K562 (cell line): ENCODE results near the gene TBC1D3I. TPM values are rescaled to one million over a fixed set of nuclear protein-coding genes. Genes with fewer than 3 reads are reported as not detected.
"Not testable (repeated sequence)": the region's sequence is repeated elsewhere in the genome, so short reads cannot be mapped to it uniquely, and the experiment has no call there.

Source experiments
- ATAC-seq: fragments of 200-7000 bp; cut with Tn5 transposase; 3 replicates; pipeline ENCODE4 v1.9.1; 2020; ENCODE audit warnings: moderate library complexity
- BruUV-seq: library from RNA; stranded (reverse); fragments of 400-500 nt; replicated peaks from 2 replicates; lab custom pipeline; 2021; lab: Mats Ljungman, UMichigan
- CTCF ChIA-PET: fragments of 300-600 bp; formaldehyde crosslinking; extraction: SDS; loops from one replicate; lab custom pipeline; 2021; ENCODE audit warnings: low intra/inter-chr PET ratio; lab: Yijun Ruan, JAX
- POLR2A ChIA-PET: fragments of 300-600, 350-650 bp; sonication (Branson Sonifier 250); formaldehyde crosslinking; extraction: SDS; loops from one replicate; lab custom pipeline; 2021; ENCODE audit warnings: antibody characterized with exemption, inconsistent platforms; lab: Yijun Ruan, JAX
- DNase-seq, 4 experiments: peaks; one replicate each; pipeline versions ENCODE4 v3.0.0 to v3.0.0-alpha.2; 2011 to 2018; ENCODE audit warnings: low spot score in 3 of 4, mixed read lengths in 3 of 4; ENCODE audit errors: extremely low read depth in 1 of 4
- FAIRE-seq: peaks from 2 replicates; lab custom pipeline; 2011; peaks lifted over from hg19 to GRCh38; lab: Jason Lieb, UNC
- H2AFZ ChIP-seq: 2 replicates; pipeline ENCODE4 v1.6.0; 2011; ENCODE audit warnings: low read depth, low read length, control low read depth, inconsistent platforms
- H3K27ac ChIP-seq: fragments of 200-600 bp; 3 replicates; pipeline ENCODE4 v1.8.0; 2011; ENCODE audit warnings: low read depth, mild to moderate bottlenecking, control low read depth, inconsistent platforms, low read length, moderate library complexity, mixed read lengths; ENCODE audit errors: extremely low read depth
- H3K27me3 ChIP-seq, 2 experiments: fragments of 300-600 bp in 1 of 2; 2 replicates in 1 of 2; 3 replicates in 1 of 2; pipeline versions ENCODE4 v1.6.0 to v1.8.0; 2011; ENCODE audit warnings: inconsistent platforms in 2 of 2, low read length in 2 of 2, mild to moderate bottlenecking in 1 of 2, mixed read lengths in 1 of 2, moderate library complexity in 1 of 2; ENCODE audit not compliant: control insufficient read depth in 2 of 2, insufficient read depth in 2 of 2
- H3K36me3 ChIP-seq: fragments of 300-600 bp; 3 replicates; pipeline ENCODE4 v1.8.0; 2011; ENCODE audit warnings: mild to moderate bottlenecking, low read length, inconsistent platforms; ENCODE audit not compliant: control insufficient read depth, insufficient read depth
- H3K4me1 ChIP-seq, 2 experiments: fragments of 200-600 bp in 1 of 2; replicated peaks in 1 of 2; 2 replicates in 1 of 2; 3 replicates in 1 of 2; pipeline versions ENCODE4 v1.5.1 to v1.8.0; 2011; ENCODE audit warnings: inconsistent platforms in 2 of 2, low read length in 2 of 2, mild to moderate bottlenecking in 1 of 2, mixed read lengths in 1 of 2, moderate library complexity in 1 of 2; ENCODE audit not compliant: control insufficient read depth in 2 of 2, insufficient read depth in 2 of 2
- H3K4me2 ChIP-seq: 2 replicates; pipeline ENCODE4 v1.6.1; 2011; ENCODE audit warnings: low read length, control low read depth, inconsistent platforms, mixed read lengths; ENCODE audit not compliant: insufficient read depth
- H3K4me3 ChIP-seq: fragments of 200-600 bp; sonication (generic), shearing (Covaris generic); 2 replicates; pipeline ENCODE4 v1.5.1; 2016; ENCODE audit warnings: control low read depth, inconsistent platforms
- H3K79me2 ChIP-seq: fragments of 200-600 bp; 3 replicates; pipeline ENCODE4 v1.8.0; 2011; ENCODE audit warnings: low read length, inconsistent platforms; ENCODE audit not compliant: control insufficient read depth, insufficient read depth
- H3K9ac ChIP-seq, 2 experiments: 2 replicates each; pipeline versions ENCODE4 v1.6.0 to v1.6.1; 2011; ENCODE audit warnings: low read depth in 2 of 2, low read length in 2 of 2, control low read depth in 1 of 2, inconsistent platforms in 1 of 2, mild to moderate bottlenecking in 1 of 2, mixed read lengths in 1 of 2; ENCODE audit not compliant: insufficient read depth in 1 of 2
- H3K9me1 ChIP-seq: one replicate; pipeline ENCODE4 v1.6.0; 2011; ENCODE audit warnings: inconsistent platforms, mild to moderate bottlenecking, low read length, moderate library complexity; ENCODE audit not compliant: control insufficient read depth, insufficient read depth
- H3K9me3 ChIP-seq: replicated peaks from 2 replicates; pipeline ENCODE4 v1.5.1; 2011; ENCODE audit warnings: low read depth, low read length, inconsistent platforms; ENCODE audit not compliant: control insufficient read depth, insufficient read depth
- H4K20me1 ChIP-seq: replicated peaks from 2 replicates; pipeline ENCODE4 v1.6.1; 2011; ENCODE audit warnings: low read length, inconsistent platforms, mixed read lengths; ENCODE audit not compliant: control insufficient read depth, insufficient read depth
- ARNT ChIP-seq, 2 experiments: fragments of 450-650 bp; IDR thresholded peaks; 2 replicates each; pipeline ENCODE4 v1.6.1; 2016; ENCODE audit warnings: mild to moderate bottlenecking in 1 of 2
- CEBPB ChIP-seq: fragments of 450-650 bp; IDR thresholded peaks from 2 replicates; pipeline ENCODE4 v1.6.1; 2016; ENCODE audit warnings: missing genetic modification characterization, missing compliant biosample characterization
- POLR2AphosphoS5 ChIP-seq: IDR thresholded peaks from 2 replicates; pipeline ENCODE4 v1.6.1; 2011; ENCODE audit warnings: mild to moderate bottlenecking, low read depth, low read length, moderate library complexity; ENCODE audit not compliant: control insufficient read depth, insufficient read depth
- TGIF2 ChIP-seq: sonication (generic); formaldehyde crosslinking; IDR thresholded peaks from 2 replicates; pipeline ENCODE4 v1.8.1; 2022; ENCODE audit warnings: mild to moderate bottlenecking, missing genetic modification reagents, moderate library complexity
- whole genome bisulfite sequencing: fragments of 100-300 bp; shearing (Covaris generic); methylation state at CpG from one replicate; pipeline ENCODE4 v1.1.6; 2016; ENCODE audit warnings: low coverage, mixed read lengths; ENCODE audit not compliant: insufficient coverage; ENCODE audit errors: missing lambda C conversion rate; 5-methylcytosine and 5-hydroxymethylcytosine counted together
- in situ Hi-C: fragments of 300-500 bp; cut with MboI; formaldehyde crosslinking; loops from 4 replicates; pipeline ENCODE4 v1.15.0; 2018; ENCODE audit warnings: inconsistent platforms, mixed read lengths
- intact Hi-C: fragments of 100-400 bp; cut with micrococcal nuclease; formaldehyde crosslinking; loops from 2 replicates; pipeline ENCODE4 v1.14.2; 2022
- polyA plus RNA-seq, 8 experiments: library from polyadenylated mRNA; depleted of rRNA in 4 of 8; stranded (reverse) in 5 of 8; unstranded in 3 of 8; fragments of >200 nt; fragmentation: Nextera tagmentation in 2 of 8; fragmentation: Illumina TruSeq in 1 of 8; extraction: Ambion mirVana in 2 of 8; extraction: Trizol in 1 of 8; gene quantifications; 2 replicates each; pipeline versions ENCODE4 v1.2.1 to v1.2.3, GENCODE V29; 2011 to 2014; ENCODE audit warnings: inconsistent platforms in 1 of 8, missing spikeins in 1 of 8
- total RNA-seq, 7 experiments: library from RNA; depleted of rRNA in 6 of 7; stranded (reverse); fragments of >200 nt in 6 of 7; fragmentation: Illumina TruSeq in 2 of 7; extraction: Trizol in 2 of 7; gene quantifications; 2 replicates each; pipeline versions ENCODE4 v1.2.1 to v1.2.3, GENCODE V29; 2011 to 2021; ENCODE audit warnings: low replicate concordance in 1 of 7

The TBC1D3I gene
- total and polyA plus RNA-seq, 9 of the 15 experiments (the other 6 are each of a cell fraction or from before 2014, with no cell fraction given) = not detected

DNA sequence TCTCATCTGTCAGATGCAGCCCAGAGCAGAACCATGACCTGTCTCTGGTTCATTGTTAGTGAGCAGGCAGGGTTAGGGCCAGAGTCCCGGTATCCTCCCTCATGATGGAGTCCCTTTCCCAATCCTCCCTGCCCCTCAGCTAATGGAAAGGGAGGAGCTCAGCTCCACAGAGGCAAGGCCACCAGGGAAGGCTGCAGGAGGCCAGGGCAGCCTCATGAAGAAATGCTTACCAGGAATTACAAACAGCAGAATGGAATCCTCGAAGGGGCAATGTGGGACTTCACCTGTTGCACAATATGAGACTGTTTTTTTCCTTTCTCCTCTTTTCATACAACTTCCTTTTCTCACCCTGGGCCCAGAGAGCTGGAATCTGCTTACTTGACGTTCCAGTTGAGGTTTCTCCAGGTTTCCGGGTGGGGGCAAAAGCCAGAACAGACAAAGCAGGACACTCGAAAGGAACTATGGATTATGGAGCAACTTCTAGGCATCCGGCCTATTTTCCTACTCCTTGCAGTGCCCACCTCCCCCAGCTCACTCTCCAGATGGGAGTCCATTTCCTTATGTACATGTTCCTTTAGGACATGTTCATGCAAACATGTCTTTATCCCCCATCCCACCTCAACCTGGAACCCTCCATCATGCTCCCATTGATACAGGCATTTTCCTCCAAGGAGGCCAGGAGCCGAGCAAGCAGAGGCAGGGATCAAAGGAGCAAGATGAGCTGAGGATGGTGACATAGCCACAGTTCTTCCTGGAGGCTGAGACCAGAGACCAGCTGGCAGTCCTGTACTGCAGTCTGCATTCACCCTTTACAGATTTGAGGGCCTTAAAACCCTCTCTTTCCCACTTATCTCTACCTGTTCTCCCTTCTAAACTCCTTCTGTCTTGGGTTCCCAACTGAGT is 48.7 kb downstream of the TBC1D3I start:
- peaks cover 0 to 11% of the 10 kb centered on the region in 2 experiments; a peak in 3 of 5 replicates for H3K27me3 ChIP-seq
- DNase-seq, H4K20me1 ChIP-seq, POLR2A ChIA-PET, H3K27ac ChIP-seq, ATAC-seq, H3K4me1 ChIP-seq, H3K79me2 ChIP-seq, H3K9me3 ChIP-seq, CTCF ChIA-PET, H3K9ac ChIP-seq, H3K9me1 ChIP-seq, H3K4me2 ChIP-seq, H2AFZ ChIP-seq, BruUV-seq, H3K36me3 ChIP-seq, FAIRE-seq, H3K4me3 ChIP-seq, intact Hi-C loops: not testable (repeated sequence)
- TF ChIP-seq CEBPB (tag) = peak; percentile 18; the same call in 1 of the 2 replicates
- in situ Hi-C loops = loop anchor here (25.0 kb wide), 2 partner anchors 147 to 1947 kb away; no protein-coding TSS in a partner anchor
- WGBS = 0% methylated on average over 7 of the region's 7 CpGs

DNA sequence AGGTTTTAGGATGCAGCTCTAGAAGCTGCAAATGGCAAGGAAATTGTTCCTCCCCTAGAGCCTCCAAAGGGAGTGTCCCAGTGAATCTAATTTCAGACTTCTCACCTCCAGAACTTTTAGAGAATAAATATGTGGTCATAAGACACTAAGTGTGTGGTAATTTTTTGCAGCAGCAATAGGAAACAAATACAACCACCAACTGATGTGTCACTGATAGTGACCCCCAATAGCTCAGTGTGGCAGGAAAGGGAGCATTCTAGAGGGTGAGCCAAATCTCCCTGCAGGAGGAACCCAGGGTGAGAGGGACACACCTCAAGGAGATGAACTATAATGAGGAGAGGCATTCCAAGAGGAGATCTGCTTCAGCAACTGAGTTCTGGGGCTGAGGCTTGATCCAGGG is 49.5 kb downstream of the TBC1D3I start:
- ChIA-PET CTCF (no interaction called here), POLR2A (no interaction called here)
- H3K9ac ChIP-seq = no peak overlapping the region
- H3K4me2 ChIP-seq = no peak overlapping the region
- no peaks in the 10 kb centered on the region for H3K9me1 ChIP-seq
- no peak for DNase-seq
- no peaks in the 10 kb centered on the region for H3K36me3 ChIP-seq
- TF ChIP-seq TGIF2 (no peak), POLR2AphosphoS5 (no peak), ARNT (IDR thresholded peaks at IDR 0.05) (no peak)
- H3K27ac ChIP-seq = no peak overlapping the region
- in situ Hi-C loops (loop anchor here (25.0 kb wide), 2 partner anchors 147 to 1947 kb away; no protein-coding TSS in a partner anchor), intact Hi-C loops (no loop called here)
- H3K4me1 ChIP-seq = no peaks in the 10 kb centered on the region
- no peak overlapping the region for H3K4me3 ChIP-seq
- no peaks in the 10 kb centered on the region for H3K9me3 ChIP-seq
- BruUV-seq = no TSS peak
- ATAC-seq = no peak
- no peak overlapping the region for H2AFZ ChIP-seq
- no peak for FAIRE-seq
- no peaks in the 10 kb centered on the region for H3K79me2 ChIP-seq
- no peaks in the 10 kb centered on the region for H4K20me1 ChIP-seq
- peaks cover 0 to 11% of the 10 kb centered on the region in 2 experiments; a peak in 3 of 5 replicates for H3K27me3 ChIP-seq
